GM19395 (cell line): ENCODE data around the gene BDH1.
"Not testable (repeated sequence)": the region's sequence is repeated elsewhere in the genome, so short reads cannot be mapped to it uniquely, and the experiment has no call there.

Experiments used
- ATAC-seq: cut with Tn5 transposase; IDR thresholded peaks from one replicate; pipeline ENCODE4 v1.9.1; 2021; ENCODE audit warnings: mild to moderate bottlenecking, moderate library complexity; ENCODE audit not compliant: unreplicated experiment

BDH1 gene

DNA sequence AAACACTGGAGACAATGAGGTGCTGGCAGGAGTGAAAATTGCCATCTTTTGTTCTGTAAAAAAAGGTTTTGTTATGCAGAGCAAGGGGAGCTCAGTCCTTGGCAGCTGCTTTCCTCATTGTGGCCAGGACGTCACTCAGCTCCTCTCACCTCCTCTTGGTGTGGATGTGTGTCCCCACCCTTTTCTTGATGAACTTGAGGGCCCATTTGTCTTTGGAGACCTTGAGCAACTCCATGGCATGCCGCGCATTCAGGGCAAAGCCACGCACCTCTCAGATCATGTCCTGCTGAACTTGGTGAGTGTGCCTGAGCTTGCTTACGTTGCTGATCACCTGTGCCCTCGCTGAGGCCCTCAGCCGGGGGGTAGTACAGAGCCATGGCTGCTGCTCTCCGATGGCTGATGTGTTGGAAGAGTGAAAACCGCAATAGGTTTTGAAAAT lies 24.5 kb upstream of the BDH1 start:
- ATAC-seq = no peak

GRCh38 chr3:197578376-197578775 lies 22.6 kb upstream of the BDH1 start:
- no peak for ATAC-seq

DNA sequence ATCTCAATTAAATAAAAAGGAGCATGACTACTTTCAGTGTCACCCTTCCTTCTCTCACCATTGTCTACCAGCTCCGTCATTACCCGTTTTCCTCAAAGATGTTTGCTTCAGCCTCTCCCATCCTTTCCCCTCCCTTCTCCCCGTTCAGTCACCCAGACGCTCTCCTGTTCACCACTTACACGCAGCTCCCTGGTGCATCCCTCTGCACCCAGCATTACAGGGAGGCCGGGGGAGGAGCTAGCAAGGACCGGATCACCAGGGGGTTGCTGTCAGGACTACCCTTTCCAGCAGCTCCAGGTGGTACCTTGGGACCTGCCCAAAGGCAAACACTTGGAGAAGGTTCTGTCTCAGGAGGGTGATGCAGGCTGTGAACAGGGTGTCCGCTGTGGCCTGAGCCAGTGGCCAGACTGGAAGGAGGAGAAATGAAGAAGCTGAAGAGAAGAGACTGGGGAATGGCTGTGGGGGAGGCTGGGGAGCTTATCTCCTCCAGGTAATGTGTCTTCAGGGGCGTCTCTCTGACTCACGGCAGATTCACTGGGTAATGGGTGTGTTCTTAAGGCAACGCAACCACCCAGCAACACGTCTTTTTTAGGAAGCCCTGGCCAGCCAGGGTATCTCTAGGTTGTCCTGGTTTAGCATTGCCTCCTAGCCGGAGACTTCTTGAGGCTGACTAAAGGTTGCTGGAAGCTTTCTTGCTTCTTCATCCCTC lies 21.8 kb upstream of the BDH1 start:
- no peak for ATAC-seq

- ATAC-seq = no peak
These were observed 21.1 kb upstream of the BDH1 start for GRCh38 chr3:197576838-197577237.

DNA sequence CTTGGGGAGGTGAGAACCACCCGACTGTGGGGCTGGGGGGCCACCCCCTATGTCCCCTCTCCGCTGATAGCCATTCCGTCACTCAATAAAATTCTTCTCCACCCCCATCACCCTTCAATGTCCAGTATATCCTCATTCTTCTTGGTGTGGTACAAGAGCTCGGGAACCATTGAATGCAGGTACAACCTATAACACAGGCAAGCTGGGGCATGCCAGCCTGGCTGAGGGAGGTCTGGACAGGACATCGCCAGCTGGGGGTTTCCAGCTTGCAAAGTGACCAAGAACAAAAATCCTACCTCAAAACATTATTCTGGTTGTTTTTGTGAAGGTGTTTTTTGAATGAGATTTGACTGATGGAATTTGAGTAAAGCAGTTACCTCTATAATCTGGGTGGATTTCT lies 19.6 kb upstream of the BDH1 start:
- ATAC-seq = no peak

GRCh38 chr3:197574396-197574991 lies 18.7 kb upstream of the BDH1 start:
- not testable (repeated sequence) for ATAC-seq

GRCh38 chr3:197573048-197573767 lies 17.4 kb upstream of the BDH1 start:
- ATAC-seq = no peak

DNA sequence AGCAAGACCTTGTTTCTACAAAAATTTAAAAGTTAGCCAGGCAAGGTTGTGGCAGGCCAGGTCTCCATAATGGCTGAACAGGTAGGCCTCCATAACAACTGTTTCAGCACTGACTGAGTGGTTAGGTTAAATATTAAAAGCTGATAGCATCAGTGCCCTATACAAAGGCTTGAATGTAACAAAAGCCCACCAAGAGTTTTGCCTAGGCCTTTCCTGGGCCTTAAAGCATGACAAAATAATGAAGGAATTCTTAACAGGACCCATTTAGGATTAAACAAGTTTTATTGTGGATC lies 16.1 kb upstream of the BDH1 start:
- ATAC-seq = not testable (repeated sequence)

DNA sequence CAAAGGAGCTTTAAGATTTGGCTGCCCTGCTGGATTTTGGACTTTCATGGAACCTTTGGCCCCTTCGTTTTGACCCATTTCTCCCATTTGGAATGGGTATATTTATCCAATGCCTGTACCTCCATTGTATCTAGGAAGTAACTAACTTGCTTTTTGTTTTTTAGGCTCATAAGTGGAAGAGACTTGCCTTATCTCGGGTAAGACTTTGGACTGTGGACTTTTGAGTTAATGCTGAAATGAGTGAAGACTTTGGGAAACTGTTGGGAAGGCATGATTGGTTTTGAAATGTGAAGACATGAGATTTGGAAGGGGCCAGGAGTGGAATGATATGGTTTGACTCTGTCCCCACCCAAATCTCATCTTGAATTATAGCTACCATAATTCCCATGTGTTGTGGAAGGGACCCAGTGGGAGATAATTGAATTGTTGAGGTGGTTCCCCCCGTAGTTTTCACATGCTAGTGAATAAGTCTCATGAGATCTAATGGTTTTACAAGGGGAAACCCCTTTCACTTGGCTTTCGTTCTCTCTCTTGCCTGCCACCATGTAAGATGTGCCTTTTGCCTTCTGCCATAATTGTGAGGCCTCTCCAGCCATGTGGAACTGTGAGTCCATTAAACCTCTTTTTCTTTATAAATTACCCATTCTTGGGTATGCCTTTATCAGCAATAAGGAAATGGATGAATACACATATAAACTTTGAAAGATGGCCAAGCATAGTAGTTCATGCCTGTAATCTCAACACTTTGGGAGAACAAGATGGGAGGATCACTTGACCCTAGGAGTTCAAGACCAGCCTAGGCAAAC lies 15.5 kb upstream of the BDH1 start:
- not testable (repeated sequence) for ATAC-seq

DNA sequence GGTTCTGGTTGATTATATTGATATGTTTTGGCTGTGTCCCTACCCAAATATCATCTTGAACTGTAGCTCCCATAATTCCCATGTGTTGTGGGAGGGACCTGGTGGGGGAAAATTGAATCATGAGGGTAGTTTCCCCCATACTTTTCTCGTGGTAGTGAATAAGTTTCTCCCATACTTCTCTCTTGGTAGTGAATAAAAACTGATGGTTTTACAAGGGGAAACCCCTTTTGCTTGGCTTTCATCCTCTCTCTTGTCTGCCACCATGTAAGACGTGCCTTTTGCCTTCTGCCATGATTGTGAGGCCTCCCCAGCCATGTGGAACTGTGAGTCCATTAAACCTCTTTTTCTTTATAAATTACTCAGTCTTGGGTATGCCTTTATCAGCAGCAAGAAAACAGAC lies 13.7 kb upstream of the BDH1 start:
- ATAC-seq = not testable (repeated sequence)

GRCh38 chr3:197567904-197568681 lies 12.3 kb upstream of the BDH1 start:
- ATAC-seq = no peak

- ATAC-seq = not testable (repeated sequence)
These were observed 10.4 kb upstream of the BDH1 start for GRCh38 chr3:197566155-197566554.

DNA sequence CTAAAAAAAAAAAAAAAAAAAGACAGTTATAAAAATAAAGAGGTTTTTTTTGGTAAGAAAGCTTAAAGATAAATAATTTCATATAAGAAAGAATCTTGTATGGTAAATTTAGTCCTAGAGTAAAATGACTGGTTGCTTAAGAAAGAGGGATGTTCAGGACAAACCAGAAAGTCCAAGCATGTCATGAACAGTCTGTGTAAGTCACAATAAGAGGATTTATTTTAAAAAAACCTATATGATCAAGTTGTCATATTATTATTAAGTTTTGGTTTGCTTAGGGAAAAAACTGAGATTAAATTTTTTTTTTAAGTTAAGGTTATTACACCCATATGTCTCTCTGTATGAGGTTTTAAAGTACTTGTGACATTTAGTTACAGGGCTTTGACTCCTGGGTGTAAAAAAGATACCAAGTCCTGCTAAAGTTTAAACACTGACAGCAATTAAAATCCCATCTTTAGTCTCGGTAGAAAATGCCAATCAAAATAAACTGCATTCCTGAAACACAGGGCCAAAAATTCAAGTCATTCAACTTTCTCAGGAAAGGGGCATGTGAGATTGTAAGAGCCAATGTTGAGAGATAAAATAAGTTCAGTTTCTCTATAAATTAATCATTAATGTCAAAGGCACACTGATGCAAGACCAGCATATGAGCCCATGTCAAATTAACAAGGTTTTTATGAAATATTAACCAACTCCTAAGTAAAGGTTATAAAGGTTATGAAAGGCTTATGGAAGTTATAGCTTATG lies 8.5 kb upstream of the BDH1 start:
- no peak for ATAC-seq

DNA sequence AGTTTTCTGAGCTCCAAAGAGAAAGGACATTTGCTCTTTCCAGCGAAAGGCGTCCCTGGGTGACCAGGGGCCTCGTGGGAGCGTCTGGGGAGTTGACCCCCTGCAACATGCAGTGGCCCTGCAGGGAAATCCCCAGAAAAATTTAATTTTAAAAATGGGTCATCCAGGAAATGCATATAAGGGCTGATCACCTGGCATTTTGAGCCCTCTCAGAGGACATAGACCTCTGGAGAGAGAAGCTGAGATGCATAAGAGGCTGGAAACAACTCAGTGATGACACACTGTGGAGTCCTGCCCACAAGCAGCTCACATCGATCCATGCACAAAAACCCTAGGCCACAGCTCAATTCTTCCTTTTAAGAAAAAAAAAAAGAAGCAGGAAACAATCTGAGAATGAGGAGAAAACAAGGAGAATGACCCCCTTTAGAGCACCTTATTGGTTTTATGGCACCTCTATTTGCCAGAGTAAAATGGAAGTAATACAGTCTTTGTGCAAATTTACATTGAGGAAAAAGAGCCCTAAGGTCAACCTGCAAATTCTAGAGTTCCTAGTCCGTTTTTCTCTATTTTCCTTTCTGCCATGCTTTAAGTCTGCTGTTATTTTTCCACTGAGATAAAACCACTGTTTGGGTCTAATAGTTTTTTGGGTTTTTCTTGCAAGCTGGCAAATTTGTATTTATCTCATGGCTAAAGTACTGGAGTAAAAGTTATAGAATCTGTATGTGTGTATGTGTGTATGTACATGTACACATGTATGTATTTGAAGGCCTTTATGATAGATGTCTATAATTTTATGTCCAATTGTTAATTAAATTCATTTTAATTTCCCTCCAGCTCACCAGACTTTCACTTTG lies 6.9 kb upstream of the BDH1 start:
- ATAC-seq = no peak

GRCh38 chr3:197561926-197562325 lies 6.2 kb upstream of the BDH1 start:
- ATAC-seq = no peak

GRCh38 chr3:197559651-197560050 lies 3.9 kb upstream of the BDH1 start:
- no peak for ATAC-seq

DNA sequence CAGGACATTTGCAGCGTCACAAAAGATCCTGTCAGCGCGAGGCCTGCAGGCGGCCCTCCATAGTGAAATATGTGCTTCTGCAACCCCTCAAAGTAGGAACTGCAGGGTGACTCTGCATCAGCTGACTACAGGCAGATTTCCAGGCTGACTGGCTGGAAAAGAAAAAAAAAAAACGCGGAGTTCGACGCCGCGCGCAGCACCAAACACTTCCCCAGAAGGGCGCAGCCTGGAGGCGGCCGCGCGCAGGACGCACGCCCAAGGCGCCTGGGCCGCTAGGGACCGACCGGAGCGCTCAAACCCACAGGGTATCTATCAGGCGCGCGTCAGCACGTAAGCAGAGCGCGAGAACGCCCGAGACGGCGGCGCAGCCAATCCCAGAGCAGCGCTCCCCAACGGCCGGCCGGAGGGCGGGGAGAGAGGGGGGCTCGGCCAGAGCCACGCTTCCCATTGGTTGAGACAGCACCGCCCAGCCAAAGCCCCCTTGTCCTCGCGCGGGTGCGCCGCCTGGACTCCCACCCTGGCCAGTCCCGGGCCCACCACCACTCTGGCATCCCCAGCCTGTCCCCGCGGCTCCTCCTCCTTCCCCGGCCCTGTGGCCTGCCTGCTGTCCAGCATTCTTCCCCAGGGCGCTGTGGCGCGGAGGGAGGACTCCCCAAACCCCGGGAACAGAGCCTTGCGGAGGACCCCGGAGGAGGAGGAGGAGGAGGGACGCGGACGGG lies 1.0 kb downstream of the BDH1 start:
- ATAC-seq = peak; percentile 95

- peak; percentile 2 for ATAC-seq
These were observed 1.6 kb downstream of the BDH1 start for GRCh38 chr3:197554196-197554561.
